Gastrocnemius medialis (tissue), 4 donors: ENCODE measurements around the gene TFCP2. TPM values are rescaled to one million over a fixed set of nuclear protein-coding genes. Genes with fewer than 3 reads are reported as not detected.

Source experiments
- ATAC-seq, 2 donors: fragments of 150-250 bp; one replicate each; pipeline ENCODE4 v1.9.1; 2016
- DNase-seq, 2 donors: peaks; one replicate each; pipeline ENCODE4 v3.0.0-alpha.2; 2019
- H3K27ac ChIP-seq, 4 donors: fragments of 200-600 bp; sonication (generic); 1 replicate in 1 of 4; 2 replicates in 3 of 4; pipeline ENCODE4 v1.5.1; 2016 to 2018; ENCODE audit warnings: mild to moderate bottlenecking in 2 of 4, moderate library complexity in 1 of 4
- H3K27me3 ChIP-seq, 3 donors: fragments of 200-600 bp; sonication (generic) in 2 of 3; 1 replicate in 1 of 3; 2 replicates in 2 of 3; pipeline versions ENCODE4 v1.5.1 to v1.6.0; 2016 to 2019; ENCODE audit warnings: mild to moderate bottlenecking in 1 of 3, moderate library complexity in 1 of 3
- H3K36me3 ChIP-seq, 2 donors: fragments of 200-600 bp; sonication (generic) in 1 of 2; one replicate each; pipeline ENCODE4 v1.5.1; 2017 to 2018
- H3K4me1 ChIP-seq, 2 donors: fragments of 200-600 bp; sonication (generic) in 1 of 2; one replicate each; pipeline ENCODE4 v1.5.1; 2016 to 2017; ENCODE audit warnings: mild to moderate bottlenecking in 2 of 2
- H3K4me3 ChIP-seq, 4 donors: fragments of 200-600 bp; sonication (generic) in 3 of 4; 1 replicate in 1 of 4; 2 replicates in 3 of 4; pipeline ENCODE4 v1.5.1; 2016 to 2019; ENCODE audit warnings: mild to moderate bottlenecking in 2 of 4
- H3K9me3 ChIP-seq, 3 donors: fragments of 200-600 bp; sonication (generic) in 2 of 3; 1 replicate in 1 of 3; 2 replicates in 2 of 3; pipeline ENCODE4 v1.5.1; 2016 to 2019
- CTCF ChIP-seq, 5 experiments: fragments of 450-650 bp in 3 of 5; fragments of 200-600 bp in 2 of 5; sonication (generic) in 2 of 5; IDR thresholded peaks in 4 of 5; conservative IDR thresholded peaks in 1 of 5; 1 replicate in 4 of 5; 2 replicates in 1 of 5; pipeline ENCODE4 v1.5.1; 2016 to 2019; ENCODE audit warnings: antibody characterized with exemption in 5 of 5, mild to moderate bottlenecking in 3 of 5, moderate library complexity in 3 of 5
- POLR2A ChIP-seq, 2 donors: fragments of 450-650 bp; IDR thresholded peaks; one replicate each; pipeline ENCODE4 v1.6.1; 2017; ENCODE audit warnings: antibody characterized with exemption in 2 of 2, mild to moderate bottlenecking in 2 of 2, moderate library complexity in 2 of 2
- in situ Hi-C, 4 donors: fragments of 200-750 bp; cut with MboI; loops; one replicate each; pipeline versions ENCODE4 v1.15.0 to v1.8.0; 2017; ENCODE audit warnings: low sequenced_read_pairs in 4 of 4
- intact Hi-C: fragments of 100-400 bp; cut with DNase I; formaldehyde crosslinking; loops from one replicate; pipeline ENCODE4 v1.15.1; 2023; ENCODE audit warnings: low total_unique reads
- total RNA-seq, 4 donors: library from RNA; depleted of rRNA; stranded (reverse); fragments of >200 nt; gene quantifications; one replicate each; pipeline versions ENCODE4 v1.1.0 to v1.2.3, GENCODE V29; 2016

TFCP2 gene
- total RNA-seq, 4 donors from 2014 or later: 8.9 to 14.2 (median 10.8) TPM

GRCh38 chr12:51192284-51192671, 19.3 kb upstream of the TFCP2 start:
- DNase-seq (no peak), ATAC-seq (no peak)
- peaks cover 0 to 32% of the 10 kb centered on the region in 2 donors for H3K36me3 ChIP-seq
- intact Hi-C loops (no loop called here), in situ Hi-C loops (no loop called here)
- no peak overlapping the region for H3K4me3 ChIP-seq
- no peak overlapping the region for H3K27ac ChIP-seq
- TF ChIP-seq POLR2A (IDR thresholded peaks at IDR 0.05) (no peak), CTCF (IDR thresholded peaks at IDR 0.05 in 4 of 5, conservative IDR thresholded peaks at IDR 0.05 in 1 of 5) (no peak)
- H3K27me3 ChIP-seq: no peaks in the 10 kb centered on the region
- H3K9me3 ChIP-seq: no peaks in the 10 kb centered on the region
- H3K4me1 ChIP-seq: peaks cover 12 to 17% of the 10 kb centered on the region in 2 donors

- peaks cover 18 to 23% of the 10 kb centered on the region in 2 donors for H3K4me1 ChIP-seq
- H3K27me3 ChIP-seq: no peaks in the 10 kb centered on the region
- in situ Hi-C loops (no loop called here), intact Hi-C loops (no loop called here)
- H3K27ac ChIP-seq: peak overlapping the region in 3 of 4 donors; percentile 37 to 68 (median 39)
- no peaks in the 10 kb centered on the region for H3K9me3 ChIP-seq
- peaks cover 0 to 31% of the 10 kb centered on the region in 2 donors for H3K36me3 ChIP-seq
- no peak for ATAC-seq
- DNase-seq: no peak
- TF ChIP-seq CTCF (IDR thresholded peaks at IDR 0.05 in 4 of 5, conservative IDR thresholded peaks at IDR 0.05 in 1 of 5) (no peak), POLR2A (IDR thresholded peaks at IDR 0.05) (no peak)
- H3K4me3 ChIP-seq: no peak overlapping the region
Observed at GRCh38 chr12:51191516-51192283, 18.8 kb upstream of the TFCP2 start.

GRCh38 chr12:51190820-51191219, 17.9 kb upstream of the TFCP2 start:
- in situ Hi-C loops: no loop called here
- H3K36me3 ChIP-seq: peaks cover 0 to 27% of the 10 kb centered on the region in 2 donors
- peak; percentile 40 to 42 for ATAC-seq

GRCh38 chr12:51189790-51190355, 16.9 kb upstream of the TFCP2 start:
- intact Hi-C loops (no loop called here), in situ Hi-C loops (no loop called here)
- ATAC-seq (no peak), DNase-seq (no peak)
- no peaks in the 10 kb centered on the region for H3K9me3 ChIP-seq
- H3K4me1 ChIP-seq: peaks cover 18 to 25% of the 10 kb centered on the region in 2 donors
- peaks cover 0 to 27% of the 10 kb centered on the region in 2 donors for H3K36me3 ChIP-seq
- TF ChIP-seq CTCF (IDR thresholded peaks at IDR 0.05 in 4 of 5, conservative IDR thresholded peaks at IDR 0.05 in 1 of 5) (no peak), POLR2A (IDR thresholded peaks at IDR 0.05) (no peak)
- H3K27ac ChIP-seq: peak overlapping the region in 1 of 4 donors; percentile 68
- no peak overlapping the region for H3K4me3 ChIP-seq
- no peaks in the 10 kb centered on the region for H3K27me3 ChIP-seq

More at GRCh38 chr12:51190820-51191219, 17.9 kb upstream of the TFCP2 start:
- TF ChIP-seq CTCF (IDR thresholded peaks at IDR 0.05 in 4 of 5, conservative IDR thresholded peaks at IDR 0.05 in 1 of 5) (no peak), POLR2A (IDR thresholded peaks at IDR 0.05) (no peak)
- intact Hi-C loops: no loop called here
- Histone ChIP-seq H3K27me3 (no peaks in the 10 kb centered on the region), H3K9me3 (no peaks in the 10 kb centered on the region), H3K4me1 (peaks cover 18 to 25% of the 10 kb centered on the region in 2 donors), H3K27ac (peak overlapping the region in 3 of 4 donors; percentile 37 to 68 (median 39)), H3K4me3 (no peak overlapping the region)
- peak; percentile 11 to 34 for DNase-seq
